AG04450 (cell line): ENCODE results near the gene PHIP. TPM values are rescaled to one million over a fixed set of nuclear protein-coding genes. Genes with fewer than 3 reads are reported as not detected.
A peak's percentile ranks its signal among the peaks of the same experiment; 100 is the strongest.

Experiments used
- CTCF ChIA-PET: fragments of 300-600, 350-600 bp; formaldehyde crosslinking; extraction: SDS; loops from one replicate; lab custom pipeline; 2022; ENCODE audit warnings: antibody characterized with exemption, inconsistent platforms; lab: Charles Lee
- POLR2A ChIA-PET: fragments of 350-600 bp; formaldehyde crosslinking; extraction: SDS; loops from one replicate; lab custom pipeline; 2021; ENCODE audit warnings: antibody characterized with exemption, inconsistent platforms; lab: Yijun Ruan, JAX
- DNase-seq: peaks from one replicate; pipeline ENCODE4 v3.0.0-alpha.2; 2011; ENCODE audit warnings: low read depth, low spot score
- H3K27ac ChIP-seq: one replicate; pipeline ENCODE4 v1.5.1; 2012; ENCODE audit warnings: low read depth, low read length, control low read depth
- H3K27me3 ChIP-seq: one replicate; pipeline ENCODE4 v1.6.0; 2012; ENCODE audit warnings: low read length; ENCODE audit not compliant: control insufficient read depth, insufficient read depth
- H3K4me3 ChIP-seq: 2 replicates; pipeline ENCODE4 v1.5.1; 2011; ENCODE audit warnings: mild to moderate bottlenecking, low read depth, low read length, control low read depth
- H3K9me3 ChIP-seq: 2 replicates; pipeline ENCODE4 v1.5.1; 2012; ENCODE audit warnings: low read length; ENCODE audit not compliant: control insufficient read depth, insufficient read depth
- CTCF ChIP-seq: IDR thresholded peaks from 2 replicates; pipeline ENCODE4 v1.5.1; 2011; ENCODE audit warnings: low read depth, low read length, control low read depth, inconsistent platforms
- polyA plus RNA-seq: library from polyadenylated mRNA; depleted of rRNA; stranded (reverse); fragments of >200 nt; gene quantifications from 2 replicates; pipeline ENCODE4 v1.2.3, GENCODE V29; 2011

The PHIP gene
- polyA plus RNA-seq, 1 experiment, result 11.1 TPM

DNA sequence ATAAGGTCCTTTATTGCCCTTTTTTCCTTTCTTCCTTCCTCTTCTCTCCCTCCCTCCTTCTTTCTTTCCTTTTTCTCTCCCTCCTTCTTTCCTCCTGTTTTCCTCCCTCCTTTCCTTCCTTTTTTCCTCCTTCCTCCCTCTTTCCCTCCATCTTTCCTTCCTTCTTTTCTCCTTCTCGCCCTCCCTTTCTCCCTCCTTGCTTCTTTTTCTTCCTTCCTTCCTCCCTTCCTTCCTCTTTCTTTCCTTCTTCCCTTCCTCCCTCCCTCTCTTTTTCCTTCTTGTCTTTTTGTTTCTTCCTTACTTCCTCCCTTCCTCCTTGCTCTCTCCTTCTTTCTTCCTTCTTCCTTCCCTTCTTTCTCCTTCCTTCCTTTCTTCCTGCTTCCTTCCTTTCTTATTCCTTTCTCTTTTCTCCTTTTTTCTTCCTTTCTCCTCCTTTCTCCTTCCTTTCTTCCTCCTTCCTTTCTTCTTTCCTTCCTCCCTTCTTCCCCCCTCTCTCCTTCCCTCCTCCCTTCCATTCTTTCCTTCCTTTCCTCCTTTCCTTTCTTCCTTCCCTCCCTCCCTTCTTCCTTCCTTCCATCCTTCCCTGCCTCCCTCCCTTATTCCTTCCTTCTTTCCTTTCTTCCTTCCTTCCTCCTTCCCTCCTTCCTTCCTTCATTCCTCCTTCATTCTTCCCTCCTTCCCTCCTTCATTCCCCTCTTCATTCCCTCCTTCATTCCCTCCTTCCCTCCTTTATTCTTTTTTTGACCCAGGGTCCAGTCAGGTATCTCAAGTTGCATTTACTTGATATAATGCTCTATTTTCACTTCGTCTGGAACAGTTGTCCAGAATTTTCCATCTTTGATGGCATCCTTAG lies 11.7 kb upstream of the PHIP start:
- ChIA-PET CTCF (no interaction called here), POLR2A (no interaction called here)
- Histone ChIP-seq H3K9me3 (no peaks in the 10 kb centered on the region), H3K27me3 (peaks cover 3% of the 10 kb centered on the region), H3K4me3 (no peak overlapping the region), H3K27ac (no peak overlapping the region)
- no peak for TF ChIP-seq CTCF
- DNase-seq, result no peak

DNA sequence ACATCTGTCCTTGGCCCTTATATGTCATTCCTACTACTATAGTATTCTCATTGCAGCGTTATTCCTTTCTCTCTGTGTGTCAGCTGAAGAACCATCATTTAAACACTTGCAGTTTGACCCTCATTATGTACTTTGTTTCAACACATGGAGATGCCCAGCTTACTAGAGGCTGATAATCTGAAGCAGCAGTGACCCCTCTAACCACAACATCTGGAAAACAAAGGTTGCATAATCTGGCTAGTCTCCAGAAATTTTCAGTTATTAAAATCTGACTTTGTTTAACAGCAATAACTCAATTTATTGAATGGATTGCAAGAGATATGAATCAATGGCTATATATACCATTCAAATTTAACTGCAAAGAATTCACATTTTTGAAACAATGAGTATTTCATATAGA lies 6.6 kb upstream of the PHIP start:
- Histone ChIP-seq H3K9me3 (no peaks in the 10 kb centered on the region), H3K27me3 (peaks cover 3% of the 10 kb centered on the region), H3K27ac (no peak overlapping the region), H3K4me3 (no peak overlapping the region)
- DNase-seq, result no peak
- TF ChIP-seq CTCF, result no peak
- CTCF ChIA-PET, result no interaction called here
- POLR2A ChIA-PET, result no interaction called here

GRCh38 chr6:79082304-79082703 lies 4.2 kb upstream of the PHIP start:
- H3K4me3 ChIP-seq, result no peak overlapping the region
- H3K9me3 ChIP-seq, result no peaks in the 10 kb centered on the region
- no peak overlapping the region for H3K27ac ChIP-seq
- DNase-seq, result no peak
- no peak for TF ChIP-seq CTCF
- CTCF ChIA-PET, result no interaction called here
- no peaks in the 10 kb centered on the region for H3K27me3 ChIP-seq
- POLR2A ChIA-PET, result no interaction called here

- POLR2A ChIA-PET, result no interaction called here
- no peak overlapping the region for H3K4me3 ChIP-seq
- no peak overlapping the region for H3K27ac ChIP-seq
- TF ChIP-seq CTCF, result no peak
- CTCF ChIA-PET, result no interaction called here
- no peak for DNase-seq
- H3K9me3 ChIP-seq, result no peaks in the 10 kb centered on the region; the same call in 1 of the 2 replicates
- H3K27me3 ChIP-seq, result no peaks in the 10 kb centered on the region
Measured at GRCh38 chr6:79081663-79082062, 3.6 kb upstream of the PHIP start.

GRCh38 chr6:79079561-79080041 lies 1.5 kb upstream of the PHIP start:
- Histone ChIP-seq H3K9me3 (no peaks in the 10 kb centered on the region; the same call in 1 of the 2 replicates), H3K4me3 (peak overlapping the region; percentile 84), H3K27me3 (no peaks in the 10 kb centered on the region), H3K27ac (no peak overlapping the region)
- ChIA-PET POLR2A (no interaction called here), CTCF (interaction anchor here (0.6 kb wide), 1 partner anchor 506 kb away, joined by 5 read pairs; no protein-coding TSS in a partner anchor)
- TF ChIP-seq CTCF, result no peak
- no peak for DNase-seq
